ENCODE data around the gene ZFAND6. TPM values are rescaled to one million over a fixed set of nuclear protein-coding genes. Genes with fewer than 3 reads are reported as not detected.
"Not testable (repeated sequence)": the region's sequence is repeated elsewhere in the genome, so short reads cannot be mapped to it uniquely, and the experiment has no call there.

ZFAND6 gene
- 95.5 and 101 TPM in 2 replicates for total RNA-seq

- Mint-ChIP-seq H3K9me3 (no peaks in the 10 kb centered on the region), H3K4me3 (peak within 1 kb of the TSS; percentile 92)
- peak; percentile 83 for ATAC-seq (ENCODE audit: low read depth)
Observed at GRCh38 chr15:80058851-80059785, at the start of gene ZFAND6. TSS of gene ZFAND6 (plus strand) at chr15:80059676. CDS start at chr15:80120345, 60,669 bp downstream.

GRCh38 chr15:80010131-80010673 is 49.3 kb upstream of the ZFAND6 start:
- intact Hi-C loops (cut with micrococcal nuclease) = loop anchor here (2.0 kb wide), 2 partner anchors 31 to 49 kb away; partner anchors contain the start of gene ZFAND6
- peaks cover 5% of the 10 kb centered on the region for H3K9me3 Mint-ChIP-seq
- H3K27me3 Mint-ChIP-seq = no peaks in the 10 kb centered on the region
- DNase-seq (no peak), ATAC-seq (ENCODE audit: low read depth) (peak; percentile 56)
- no peak for TF ChIP-seq CTCF (IDR thresholded peaks at IDR 0.05)
- POLR2A ChIA-PET = interaction anchor here (0.8 to 5.0 kb wide), 8 partner anchors 23 to 142 kb away, joined by 3 to 39 read pairs (median 4); partner anchors contain the start of genes BCL2A1 and ZFAND6
- H3K36me3 Mint-ChIP-seq (ENCODE audit: low read depth) = peaks cover 11% of the 10 kb centered on the region
- peaks cover 73% of the 10 kb centered on the region for H3K4me1 Mint-ChIP-seq
- H3K4me3 Mint-ChIP-seq = peak overlapping the region; percentile 57
- H3K27ac Mint-ChIP-seq = peak overlapping the region; percentile 87
- CTCF ChIA-PET = no interaction called here

More at GRCh38 chr15:80058851-80059785, at the start of gene ZFAND6:
- DNase-seq = peak; percentile 98
- Mint-ChIP-seq H3K27me3 (no peaks in the 10 kb centered on the region), H3K27ac (peak within 1 kb of the TSS; percentile 92), H3K36me3 (ENCODE audit: low read depth) (peaks cover 3% of the 10 kb centered on the region), H3K4me1 (peaks cover 51% of the 10 kb centered on the region)
- intact Hi-C loops (cut with micrococcal nuclease) = loop anchor here (1.0 to 5.0 kb wide), 10 partner anchors 13 to 943 kb away; partner anchors contain the start of genes BCL2A1, FAH, MTHFS and TLNRD1
- TF ChIP-seq CTCF (IDR thresholded peaks at IDR 0.05) = no peak
- ChIA-PET CTCF (no interaction called here), POLR2A (interaction anchor here (1.0 to 5.9 kb wide), 13 partner anchors 9 to 163 kb away, joined by 3 to 39 read pairs (median 11); partner anchors contain the start of genes BCL2A1 and MTHFS)

GRCh38 chr15:80011041-80011523 is 48.4 kb upstream of the ZFAND6 start:
- Mint-ChIP-seq H3K27ac (peak overlapping the region; percentile 87), H3K36me3 (ENCODE audit: low read depth) (peaks cover 11% of the 10 kb centered on the region), H3K4me1 (peaks cover 78% of the 10 kb centered on the region), H3K4me3 (peak overlapping the region; percentile 71)
- peak; percentile 29 for ATAC-seq (ENCODE audit: low read depth)
- intact Hi-C loops (cut with micrococcal nuclease) = loop anchor here (2.0 kb wide), 2 partner anchors 32 to 48 kb away; partner anchors contain the start of gene ZFAND6
- CTCF ChIA-PET, H3K27me3 Mint-ChIP-seq, DNase-seq, H3K9me3 Mint-ChIP-seq: not testable (repeated sequence)
- POLR2A ChIA-PET = interaction anchor here (0.6 to 5.0 kb wide), 8 partner anchors 22 to 115 kb away, joined by 3 to 39 read pairs (median 4); partner anchors contain the start of genes BCL2A1 and ZFAND6

- DNase-seq = no peak
- TF ChIP-seq CTCF (IDR thresholded peaks at IDR 0.05) = no peak
- H3K9me3 Mint-ChIP-seq = peaks cover 6% of the 10 kb centered on the region
- ChIA-PET CTCF (no interaction called here), POLR2A (interaction anchor here (0.6 to 5.0 kb wide), 7 partner anchors 22 to 115 kb away, joined by 3 to 39 read pairs (median 4); partner anchors contain the start of genes BCL2A1 and ZFAND6)
- intact Hi-C loops (cut with micrococcal nuclease) = loop anchor here (2.0 kb wide), 2 partner anchors 33 to 47 kb away; partner anchors contain the start of gene ZFAND6
- peaks cover 11% of the 10 kb centered on the region for H3K36me3 Mint-ChIP-seq (ENCODE audit: low read depth)
- ATAC-seq (ENCODE audit: low read depth) = no peak
- peak overlapping the region; percentile 87 for H3K27ac Mint-ChIP-seq
- H3K27me3 Mint-ChIP-seq = no peaks in the 10 kb centered on the region
- peaks cover 78% of the 10 kb centered on the region for H3K4me1 Mint-ChIP-seq
- H3K4me3 Mint-ChIP-seq = peak overlapping the region; percentile 71
Observed at GRCh38 chr15:80011596-80011995, 47.9 kb upstream of the ZFAND6 start.

GRCh38 chr15:80012060-80012726 is 47.3 kb upstream of the ZFAND6 start:
- peak overlapping the region; percentile 52 for H3K4me3 Mint-ChIP-seq
- H3K27me3 Mint-ChIP-seq = no peaks in the 10 kb centered on the region
- TF ChIP-seq CTCF (IDR thresholded peaks at IDR 0.05) = no peak
- DNase-seq = no peak
- peaks cover 6% of the 10 kb centered on the region for H3K9me3 Mint-ChIP-seq
- ChIA-PET POLR2A (interaction anchor here (0.7 to 3.0 kb wide), 5 partner anchors 11 to 116 kb away, joined by 3 to 16 read pairs (median 4); no protein-coding TSS in a partner anchor), CTCF (no interaction called here)
- peak overlapping the region; percentile 87 for H3K27ac Mint-ChIP-seq
- peaks cover 11% of the 10 kb centered on the region for H3K36me3 Mint-ChIP-seq (ENCODE audit: low read depth)
- no peak for ATAC-seq (ENCODE audit: low read depth)
- intact Hi-C loops (cut with micrococcal nuclease) = no loop called here
- H3K4me1 Mint-ChIP-seq = peaks cover 80% of the 10 kb centered on the region

- DNase-seq; H3K36me3 Mint-ChIP-seq (ENCODE audit: low read depth); intact Hi-C loops (cut with micrococcal nuclease); H3K4me3 Mint-ChIP-seq; H3K9me3 Mint-ChIP-seq; H3K27me3 Mint-ChIP-seq; ATAC-seq (ENCODE audit: low read depth); CTCF ChIA-PET: not testable (repeated sequence)
- POLR2A ChIA-PET = interaction anchor here (0.7 to 1.0 kb wide), 4 partner anchors 36 to 94 kb away, joined by 3 to 9 read pairs (median 5); no protein-coding TSS in a partner anchor
- H3K27ac Mint-ChIP-seq = peak overlapping the region; percentile 51
- H3K4me1 Mint-ChIP-seq = peaks cover 83% of the 10 kb centered on the region
Observed at GRCh38 chr15:80014186-80014585, 45.3 kb upstream of the ZFAND6 start.
